Body of pancreas (tissue), 4 donors: ENCODE results near the gene IGSF11.

Experiments
- POLR2A ChIP-seq, 3 donors: fragments of 450-650 bp; IDR thresholded peaks; one replicate each; pipeline ENCODE4 v1.6.1; 2016; ENCODE audit warnings: antibody characterized with exemption in 3 of 3, mild to moderate bottlenecking in 2 of 3
- TF ChIP-seq, protein P1 (sequence below), 7 experiments: fragments of 450-650 bp in 4 of 7; fragments of 200-600 bp in 3 of 7; sonication (generic) in 3 of 7; IDR thresholded peaks; one replicate each; pipeline ENCODE4 v1.5.1; 2016 to 2019; ENCODE audit warnings: antibody characterized with exemption in 7 of 7

DNA sequence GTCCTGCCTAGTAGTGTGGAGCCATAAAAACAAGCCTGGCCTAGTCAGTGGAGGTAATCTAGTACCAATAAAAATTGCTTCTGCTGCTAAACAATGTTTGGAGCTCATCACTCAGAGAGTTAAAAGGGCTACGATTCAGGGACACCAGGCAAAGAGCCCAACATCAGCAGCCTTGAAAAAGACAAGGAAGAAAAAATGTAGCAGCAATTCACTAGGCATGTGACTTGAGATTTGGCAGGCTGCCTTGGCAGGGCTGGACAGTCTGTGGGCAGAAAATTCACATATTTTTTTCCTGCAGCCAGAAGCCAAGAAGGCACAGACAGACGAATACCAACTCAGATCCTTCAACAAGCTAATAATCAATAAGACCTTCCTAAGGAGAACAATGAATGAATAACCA is 47.2 kb downstream of the IGSF11 start:
- no peak for TF ChIP-seq POLR2A (IDR thresholded peaks at IDR 0.05)
- TF ChIP-seq, protein P1, sequence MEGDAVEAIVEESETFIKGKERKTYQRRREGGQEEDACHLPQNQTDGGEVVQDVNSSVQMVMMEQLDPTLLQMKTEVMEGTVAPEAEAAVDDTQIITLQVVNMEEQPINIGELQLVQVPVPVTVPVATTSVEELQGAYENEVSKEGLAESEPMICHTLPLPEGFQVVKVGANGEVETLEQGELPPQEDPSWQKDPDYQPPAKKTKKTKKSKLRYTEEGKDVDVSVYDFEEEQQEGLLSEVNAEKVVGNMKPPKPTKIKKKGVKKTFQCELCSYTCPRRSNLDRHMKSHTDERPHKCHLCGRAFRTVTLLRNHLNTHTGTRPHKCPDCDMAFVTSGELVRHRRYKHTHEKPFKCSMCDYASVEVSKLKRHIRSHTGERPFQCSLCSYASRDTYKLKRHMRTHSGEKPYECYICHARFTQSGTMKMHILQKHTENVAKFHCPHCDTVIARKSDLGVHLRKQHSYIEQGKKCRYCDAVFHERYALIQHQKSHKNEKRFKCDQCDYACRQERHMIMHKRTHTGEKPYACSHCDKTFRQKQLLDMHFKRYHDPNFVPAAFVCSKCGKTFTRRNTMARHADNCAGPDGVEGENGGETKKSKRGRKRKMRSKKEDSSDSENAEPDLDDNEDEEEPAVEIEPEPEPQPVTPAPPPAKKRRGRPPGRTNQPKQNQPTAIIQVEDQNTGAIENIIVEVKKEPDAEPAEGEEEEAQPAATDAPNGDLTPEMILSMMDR (IDR thresholded peaks at IDR 0.05): no peak
